ENCODE measurements around the gene NEURL4. TPM values are rescaled to one million over a fixed set of nuclear protein-coding genes. Genes with fewer than 3 reads are reported as not detected.

NEURL4 gene
- total and polyA plus RNA-seq, 9 donors: 9.6 to 48.0 (median 38.6) TPM

GRCh38 chr17:7309628-7310027 lies 19.5 kb downstream of the NEURL4 start:
- intact Hi-C loops (cut with DNase I): loop anchor here in 1 of 4 donors (5.0 kb wide), 1 partner anchor 263 kb away; no protein-coding TSS in a partner anchor
- no peak overlapping the region for H3K4me3 ChIP-seq
- H3K9me3 ChIP-seq: no peaks in the 10 kb centered on the region
- WGBS, 3 donors: 85 to 92% (median 85%) methylated on average over 12 of the region's 12 CpGs
- no peak overlapping the region for H3K27ac ChIP-seq
- H3K36me3 ChIP-seq: no peaks in the 10 kb centered on the region
- H3K27me3 ChIP-seq: no peaks in the 10 kb centered on the region
- DNase-seq: no peak
- TF ChIP-seq POLR2A (IDR thresholded peaks at IDR 0.05) (no peak), CTCF (IDR thresholded peaks at IDR 0.05) (no peak), EP300 (IDR thresholded peaks at IDR 0.05) (no peak)
- peaks cover 13% of the 10 kb centered on the region for H3K4me1 ChIP-seq (ENCODE audit: insufficient read depth)

DNA sequence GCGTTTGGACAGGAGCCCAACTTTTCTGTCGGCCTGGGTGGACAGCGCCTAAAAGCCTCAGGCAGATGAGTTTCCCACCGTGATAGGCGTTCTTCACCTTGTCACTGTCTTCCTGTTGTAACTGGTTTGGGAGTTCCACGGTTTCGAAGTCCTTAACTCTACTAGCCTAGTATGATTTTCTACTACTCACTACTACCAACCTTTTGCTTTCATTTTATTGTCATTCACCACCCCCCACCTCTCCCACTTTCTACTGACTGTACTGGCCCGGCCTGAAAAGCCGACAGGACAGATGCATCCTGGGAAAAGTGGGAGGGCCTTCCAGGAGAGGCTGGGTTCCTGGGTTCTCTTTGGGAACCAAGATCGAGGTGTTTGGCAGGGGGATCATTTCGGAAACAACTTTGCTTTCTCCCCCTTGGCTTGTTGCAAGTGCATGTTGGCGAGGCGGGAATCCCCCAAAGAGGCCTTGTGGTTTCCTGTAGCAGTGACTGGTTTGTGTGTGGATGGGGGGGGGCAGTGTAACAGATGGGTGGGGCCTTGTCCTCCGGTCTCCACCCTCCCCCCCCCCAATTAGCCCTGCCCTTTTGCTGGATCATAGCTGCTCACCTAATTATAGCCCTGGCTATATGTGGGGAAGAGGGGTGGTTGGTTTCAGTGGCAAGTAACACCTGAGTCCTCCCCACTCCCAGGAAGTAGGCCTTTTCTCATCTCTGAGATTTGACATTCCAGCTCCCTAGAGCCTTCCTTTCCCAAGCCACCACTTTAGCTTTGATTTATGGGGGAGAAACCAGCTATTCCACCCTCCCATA lies 20.3 kb downstream of the NEURL4 start:
- Histone ChIP-seq H3K27ac (peak overlapping the region; percentile 94), H3K4me3 (peak overlapping the region; percentile 91), H3K9me3 (no peaks in the 10 kb centered on the region), H3K27me3 (no peaks in the 10 kb centered on the region), H3K4me1 (ENCODE audit: insufficient read depth) (peaks cover 9% of the 10 kb centered on the region), H3K36me3 (no peaks in the 10 kb centered on the region)
- intact Hi-C loops (cut with DNase I): loop anchor here in 1 of 4 donors (5.0 kb wide), 1 partner anchor 263 kb away; no protein-coding TSS in a partner anchor
- 1 to 2% (median 1%) methylated on average over 14 of the region's 14 CpGs for WGBS, 3 donors
- no peak for TF ChIP-seq EP300 (IDR thresholded peaks at IDR 0.05)
- TF ChIP-seq POLR2A (IDR thresholded peaks at IDR 0.05): peak; percentile 43
- no peak for TF ChIP-seq CTCF (IDR thresholded peaks at IDR 0.05)
- peak; percentile 59 to 79 (median 67) for DNase-seq

DNA sequence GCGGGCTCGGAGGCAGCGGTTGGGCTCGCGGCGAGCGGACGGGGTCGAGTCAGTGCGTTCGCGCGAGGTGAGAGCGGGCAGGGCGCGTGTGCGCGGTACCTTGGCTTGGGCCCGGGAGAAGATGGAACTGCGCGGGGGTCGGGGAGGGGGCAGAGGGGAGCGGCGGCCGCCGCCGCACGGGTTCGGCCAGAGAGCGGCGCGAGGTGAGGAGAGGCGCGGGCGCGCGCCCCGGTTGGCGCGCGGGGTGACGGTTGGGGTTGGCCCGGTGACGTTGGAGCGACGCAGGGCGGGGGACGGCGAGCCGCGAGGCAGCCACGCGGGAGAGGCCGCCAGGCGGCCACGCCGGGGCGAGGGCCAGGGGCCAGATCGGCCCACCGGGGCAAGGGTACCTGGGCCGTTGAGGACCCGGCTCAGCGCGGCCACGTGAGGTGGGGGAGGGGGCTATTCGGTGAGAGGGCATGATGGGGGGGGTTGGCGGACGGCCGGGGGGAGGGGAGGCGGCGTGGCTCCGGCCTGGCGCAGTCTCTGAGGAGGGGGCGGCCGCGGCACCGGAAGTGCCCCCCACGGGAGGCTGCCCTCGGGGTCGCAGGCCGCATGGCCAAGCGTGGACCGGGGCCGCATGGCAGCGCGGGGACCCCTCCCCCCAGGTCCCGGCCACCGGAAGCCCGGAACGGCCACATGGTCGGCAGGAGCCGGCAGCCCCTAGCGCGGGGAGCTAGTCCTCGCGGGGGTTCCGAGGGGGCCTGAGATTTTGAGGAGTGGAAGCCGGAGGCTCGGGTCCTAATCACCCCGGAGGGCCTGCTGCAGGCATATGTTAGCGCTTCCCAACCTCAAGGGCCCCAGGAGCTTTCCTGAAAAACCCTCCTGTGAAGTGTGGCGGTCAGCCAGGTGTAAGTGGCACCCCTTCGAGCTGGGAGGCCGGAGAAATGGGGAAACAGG lies 21.2 kb downstream of the NEURL4 start:
- TF ChIP-seq EP300 (IDR thresholded peaks at IDR 0.05) (no peak), CTCF (IDR thresholded peaks at IDR 0.05) (peak in 1 of 3 donors; percentile 8)
- Histone ChIP-seq H3K9me3 (no peaks in the 10 kb centered on the region), H3K27ac (peak overlapping the region; percentile 94), H3K27me3 (no peaks in the 10 kb centered on the region), H3K36me3 (no peaks in the 10 kb centered on the region), H3K4me3 (peak overlapping the region; percentile 91), H3K4me1 (ENCODE audit: insufficient read depth) (peaks cover 9% of the 10 kb centered on the region)
- intact Hi-C loops (cut with DNase I): loop anchor here in 1 of 4 donors (5.0 kb wide), 1 partner anchor 264 kb away; no protein-coding TSS in a partner anchor
- peak; percentile 51 to 82 (median 78) for DNase-seq
- WGBS, 3 donors: 0 to 1% (median 1%) methylated on average over 28 to 104 of the region's 104 CpGs
